Sigmoid colon (tissue), 7 donors: ENCODE data around the gene SALL2. TPM values are rescaled to one million over a fixed set of nuclear protein-coding genes. Genes with fewer than 3 reads are reported as not detected.

Experiments used
- DNase-seq: peaks from one replicate; pipeline ENCODE4 v3.0.0-alpha.2; 2019
- H3K27ac ChIP-seq, 4 donors: fragments of 200-600 bp; sonication (generic); one replicate each; pipeline ENCODE4 v1.5.1; 2016 to 2019; ENCODE audit warnings: mild to moderate bottlenecking in 1 of 4
- H3K27me3 ChIP-seq, 3 donors: fragments of 200-600 bp; sonication (generic); one replicate each; pipeline ENCODE4 v1.5.1; 2019; ENCODE audit warnings: mild to moderate bottlenecking in 1 of 3
- H3K36me3 ChIP-seq, 4 donors: fragments of 200-600 bp; sonication (generic); one replicate each; pipeline ENCODE4 v1.5.1; 2016 to 2019
- H3K4me1 ChIP-seq, 4 donors: fragments of 200-600 bp; sonication (generic); one replicate each; pipeline ENCODE4 v1.5.1; 2017 to 2019
- H3K4me3 ChIP-seq, 4 donors: fragments of 200-600 bp; sonication (generic); one replicate each; pipeline ENCODE4 v1.5.1; 2017 to 2019; ENCODE audit warnings: mild to moderate bottlenecking in 2 of 4, moderate library complexity in 1 of 4
- H3K9me3 ChIP-seq, 4 donors: fragments of 200-600 bp in 3 of 4; sonication (generic) in 3 of 4; one replicate each; pipeline versions ENCODE4 v1.5.1 to v1.6.1; 2013 to 2019
- EP300 ChIP-seq, 4 donors: sonication (generic); formaldehyde crosslinking; IDR thresholded peaks; one replicate each; pipeline ENCODE4 v1.6.1; 2017; ENCODE audit warnings: antibody characterized with exemption in 4 of 4
- POLR2A ChIP-seq, 2 donors: fragments of 450-650 bp; IDR thresholded peaks; one replicate each; pipeline ENCODE4 v1.6.1; 2016; ENCODE audit warnings: antibody characterized with exemption in 2 of 2, mild to moderate bottlenecking in 2 of 2, moderate library complexity in 2 of 2
- POLR2AphosphoS5 ChIP-seq, 4 donors: sonication (generic); formaldehyde crosslinking; IDR thresholded peaks; one replicate each; pipeline ENCODE4 v1.6.1; 2017; ENCODE audit warnings: antibody characterized with exemption in 4 of 4
- WGBS, 2 donors: extraction: QIAGEN DNeasy Blood & Tissue Kit; methylation state at CpG; one replicate each; pipeline ENCODE4 v1.1.7; 2013; 5-methylcytosine and 5-hydroxymethylcytosine counted together
- intact Hi-C: fragments of 100-400 bp; cut with DNase I; formaldehyde crosslinking; loops from one replicate; pipeline ENCODE4 v1.15.1; 2023
- polyA plus RNA-seq, 3 donors: library from polyadenylated mRNA; stranded (reverse); fragments of 200-250 nt; gene quantifications; one replicate each; pipeline ENCODE4 v1.2.3, GENCODE V29; 2013
- total RNA-seq, 4 donors: library from RNA; depleted of rRNA; stranded (reverse); fragments of >200 nt; gene quantifications; one replicate each; pipeline ENCODE4 v1.1.0, GENCODE V29; 2016
- TF ChIP-seq, protein P1 (sequence below), 4 experiments: fragments of 450-650 bp in 3 of 4; fragments of 200-600 bp in 1 of 4; IDR thresholded peaks; one replicate each; pipeline ENCODE4 v1.5.1; 2016 to 2019; ENCODE audit warnings: antibody characterized with exemption in 4 of 4, mild to moderate bottlenecking in 3 of 4, moderate library complexity in 2 of 4
- donor health status: healthy with polysubstance abuse.
- donor health status: Bipolar disorder and iron deficiency.
- donor health status: healthy.

Gene SALL2
- total and polyA plus RNA-seq, 7 donors: 0.46 to 15.8 (median 12.8) TPM

DNA sequence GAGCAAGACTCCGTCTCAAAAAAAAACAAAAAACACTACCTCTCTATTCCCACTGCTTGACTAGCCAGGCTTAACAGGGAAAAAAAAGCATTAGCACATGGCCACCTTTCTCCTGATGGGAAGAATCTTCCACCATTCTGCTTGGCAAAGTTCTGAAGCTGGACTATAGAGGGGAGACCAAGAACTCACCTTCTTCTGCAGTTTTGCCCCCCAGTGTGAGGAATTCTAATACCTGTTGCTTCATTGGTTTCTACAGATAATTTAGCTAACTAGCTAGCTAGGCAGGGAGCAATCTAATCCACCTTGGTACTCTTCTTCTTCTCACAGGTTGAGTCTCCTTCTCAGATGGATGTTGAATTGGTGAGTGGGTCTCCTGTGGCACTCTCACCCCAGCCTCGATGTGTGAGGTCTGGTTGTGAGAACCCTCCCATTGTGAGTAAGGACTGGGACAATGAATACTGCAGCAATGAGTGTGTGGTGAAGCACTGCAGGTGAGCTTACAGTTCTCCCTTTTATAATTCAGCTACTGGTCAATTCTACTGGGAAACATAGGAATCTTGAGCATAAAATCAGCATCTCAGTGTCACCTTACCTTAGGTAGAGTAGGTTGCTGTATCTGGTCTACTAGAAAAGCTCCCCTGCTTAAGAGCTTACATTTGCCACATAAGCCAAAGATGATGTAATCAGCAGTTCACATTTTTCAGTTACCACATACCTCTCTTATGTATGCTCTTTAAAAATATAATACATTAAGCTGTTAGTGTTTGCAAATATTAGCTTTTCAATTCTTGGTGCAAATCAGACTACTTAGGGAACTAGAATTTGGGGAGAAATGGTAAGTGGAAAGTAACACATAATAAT, 31.0 kb downstream of the SALL2 start:
- Histone ChIP-seq H3K9me3 (no peaks in the 10 kb centered on the region), H3K27ac (no peak overlapping the region), H3K27me3 (no peaks in the 10 kb centered on the region), H3K4me3 (no peak overlapping the region), H3K36me3 (peaks cover 19 to 100% (median 58%) of the 10 kb centered on the region in 4 donors), H3K4me1 (peaks cover 0 to 7% (median 3%) of the 10 kb centered on the region in 4 donors)
- DNase-seq: no peak
- 94 to 95% methylated on average over 2 of the region's 2 CpGs for whole genome bisulfite sequencing, 2 donors
- TF ChIP-seq, protein P1, sequence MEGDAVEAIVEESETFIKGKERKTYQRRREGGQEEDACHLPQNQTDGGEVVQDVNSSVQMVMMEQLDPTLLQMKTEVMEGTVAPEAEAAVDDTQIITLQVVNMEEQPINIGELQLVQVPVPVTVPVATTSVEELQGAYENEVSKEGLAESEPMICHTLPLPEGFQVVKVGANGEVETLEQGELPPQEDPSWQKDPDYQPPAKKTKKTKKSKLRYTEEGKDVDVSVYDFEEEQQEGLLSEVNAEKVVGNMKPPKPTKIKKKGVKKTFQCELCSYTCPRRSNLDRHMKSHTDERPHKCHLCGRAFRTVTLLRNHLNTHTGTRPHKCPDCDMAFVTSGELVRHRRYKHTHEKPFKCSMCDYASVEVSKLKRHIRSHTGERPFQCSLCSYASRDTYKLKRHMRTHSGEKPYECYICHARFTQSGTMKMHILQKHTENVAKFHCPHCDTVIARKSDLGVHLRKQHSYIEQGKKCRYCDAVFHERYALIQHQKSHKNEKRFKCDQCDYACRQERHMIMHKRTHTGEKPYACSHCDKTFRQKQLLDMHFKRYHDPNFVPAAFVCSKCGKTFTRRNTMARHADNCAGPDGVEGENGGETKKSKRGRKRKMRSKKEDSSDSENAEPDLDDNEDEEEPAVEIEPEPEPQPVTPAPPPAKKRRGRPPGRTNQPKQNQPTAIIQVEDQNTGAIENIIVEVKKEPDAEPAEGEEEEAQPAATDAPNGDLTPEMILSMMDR (IDR thresholded peaks at IDR 0.05): no peak
- TF ChIP-seq EP300 (IDR thresholded peaks at IDR 0.05): no peak
- TF ChIP-seq POLR2AphosphoS5 (IDR thresholded peaks at IDR 0.05): no peak
- no peak for TF ChIP-seq POLR2A (IDR thresholded peaks at IDR 0.05)
- intact Hi-C loops: no loop called here

DNA sequence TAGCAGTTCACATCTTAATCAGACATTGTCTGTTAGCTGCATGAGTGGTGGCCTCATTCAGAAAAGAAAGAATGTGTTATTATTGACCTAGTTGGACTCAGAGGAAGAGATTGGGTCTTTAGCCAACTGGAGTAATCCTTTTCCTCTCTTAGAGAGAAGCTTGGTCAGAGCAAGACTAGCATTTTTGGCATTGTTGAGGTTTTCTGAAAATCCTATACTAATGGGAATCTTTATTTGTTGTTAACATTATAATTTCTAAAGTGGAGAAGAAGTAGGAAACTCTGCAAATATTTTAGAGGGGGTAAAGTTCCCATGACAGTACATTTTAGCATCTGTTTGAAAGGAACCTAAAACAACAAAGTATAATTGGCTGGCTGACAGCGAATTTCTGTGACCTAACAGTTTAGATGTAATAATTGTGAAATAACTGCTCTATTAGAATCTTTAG, 39.5 kb downstream of the SALL2 start:
- WGBS, 2 donors: 81 to 84% methylated on average over 1 of the region's 1 CpG

DNA sequence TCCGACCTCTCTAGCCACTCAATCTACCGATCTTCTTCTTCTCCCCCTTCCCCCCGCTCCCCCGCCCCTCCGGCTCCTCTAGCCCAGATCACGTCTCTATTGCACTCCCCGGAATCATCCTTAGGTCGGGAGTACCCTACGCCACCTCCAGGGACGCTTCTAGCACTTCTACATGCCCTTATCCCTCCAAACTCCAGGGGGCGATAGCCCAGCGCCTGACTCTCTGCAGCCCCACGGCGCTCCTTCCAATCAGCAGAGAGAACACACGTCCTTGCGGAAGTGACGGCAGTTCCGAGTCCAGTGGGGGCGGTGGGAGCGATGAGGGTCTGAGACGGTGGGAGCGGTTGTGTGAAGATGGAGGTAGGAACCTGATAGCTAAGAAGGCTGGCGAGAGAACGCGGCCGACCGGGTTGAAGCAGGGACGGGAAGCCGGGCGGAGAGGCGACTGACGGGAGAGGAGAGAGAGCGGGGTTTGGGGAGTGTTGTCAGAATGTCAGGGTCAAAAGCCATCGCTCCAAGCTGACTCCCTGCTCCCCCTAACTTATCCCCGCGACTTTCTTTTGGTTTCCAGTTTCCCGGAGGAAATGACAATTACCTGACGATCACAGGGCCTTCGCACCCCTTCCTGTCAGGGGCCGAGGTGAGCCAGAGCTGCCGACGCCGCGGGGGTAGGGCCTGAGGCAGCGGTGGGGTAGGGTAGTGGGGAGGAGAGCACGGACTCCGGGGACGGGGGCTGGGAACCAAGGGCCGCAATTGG, 49.0 kb downstream of the SALL2 start, which contains the start of the genes RAB2B and TOX4:
TSS of gene RAB2B (minus strand) at position 35 of the 757 bp plus-strand sequence. CDS start 87 bp downstream, outside the sequence.
TSS of gene TOX4 (plus strand) at position 271 of the 757 bp plus-strand sequence. CDS start at position 355, 84 bp downstream.
- WGBS, 2 donors: 1% methylated on average over 49 of the region's 49 CpGs
- peak; percentile 88 to 97 (median 94) for TF ChIP-seq POLR2AphosphoS5 (IDR thresholded peaks at IDR 0.05)
- no peak for TF ChIP-seq EP300 (IDR thresholded peaks at IDR 0.05)
- TF ChIP-seq, protein P1 (IDR thresholded peaks at IDR 0.05): peak; percentile 96 to 100 (median 100)
- peak; percentile 82 to 85 for TF ChIP-seq POLR2A (IDR thresholded peaks at IDR 0.05)
- Histone ChIP-seq H3K36me3 (peaks cover 3 to 42% (median 9%) of the 10 kb centered on the region in 4 donors), H3K9me3 (no peaks in the 10 kb centered on the region), H3K4me3 (peak within 1 kb of the TSS; percentile 68 to 86 (median 72)), H3K27ac (peak within 1 kb of the TSS; percentile 84 to 90 (median 86)), H3K4me1 (peaks cover 0 to 27% (median 23%) of the 10 kb centered on the region in 4 donors), H3K27me3 (no peaks in the 10 kb centered on the region)
- intact Hi-C loops: loop anchor here (1.0 to 10.0 kb wide), 4 partner anchors 21 to 792 kb away; partner anchors contain the start of genes ANG, CHD8, METTL3 and RNASE4
- peak; percentile 98 for DNase-seq

More for the DNA sequence above, 39.5 kb downstream of the SALL2 start:
- intact Hi-C loops: no loop called here
- Histone ChIP-seq H3K27ac (no peak overlapping the region), H3K4me1 (no peaks in the 10 kb centered on the region), H3K36me3 (peaks cover 5 to 57% (median 40%) of the 10 kb centered on the region in 4 donors), H3K9me3 (no peaks in the 10 kb centered on the region), H3K27me3 (no peaks in the 10 kb centered on the region), H3K4me3 (no peak overlapping the region)
- TF ChIP-seq POLR2A (IDR thresholded peaks at IDR 0.05): no peak
- TF ChIP-seq POLR2AphosphoS5 (IDR thresholded peaks at IDR 0.05): no peak
- no peak for TF ChIP-seq EP300 (IDR thresholded peaks at IDR 0.05)
- TF ChIP-seq, protein P1 (IDR thresholded peaks at IDR 0.05): no peak
- DNase-seq: no peak

DNA sequence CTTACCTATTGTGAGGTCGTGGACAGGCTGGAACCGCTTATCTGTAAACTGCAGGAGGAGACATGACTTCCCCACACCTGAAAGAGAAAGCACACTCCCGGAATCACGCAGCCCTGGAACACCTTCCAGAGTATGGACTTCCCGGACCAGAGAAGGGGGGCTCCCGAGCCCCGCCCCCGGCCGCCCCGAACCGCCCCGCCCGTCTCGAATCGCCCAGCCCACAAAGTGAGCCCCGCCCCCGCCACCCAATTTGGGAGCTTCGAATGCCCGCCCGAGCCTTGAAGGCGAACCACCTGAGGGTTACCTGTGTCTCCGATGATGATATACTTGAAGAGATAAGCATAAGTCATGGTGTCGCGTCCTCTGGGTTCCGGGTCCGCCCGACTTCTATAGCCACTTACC, 49.6 kb downstream of the SALL2 start:
- Histone ChIP-seq H3K27ac (peak overlapping the region; percentile 84 to 90 (median 86)), H3K36me3 (peaks cover 2 to 43% (median 9%) of the 10 kb centered on the region in 4 donors), H3K9me3 (no peaks in the 10 kb centered on the region), H3K4me3 (peak overlapping the region; percentile 68 to 86 (median 72)), H3K4me1 (peaks cover 0 to 27% (median 23%) of the 10 kb centered on the region in 4 donors), H3K27me3 (no peaks in the 10 kb centered on the region)
- peak; percentile 93 for DNase-seq
- TF ChIP-seq, protein P1 (IDR thresholded peaks at IDR 0.05): no peak
- no peak for TF ChIP-seq POLR2A (IDR thresholded peaks at IDR 0.05)
- TF ChIP-seq POLR2AphosphoS5 (IDR thresholded peaks at IDR 0.05): peak in 3 of 4 donors; percentile 14 to 44 (median 37)
- 1 to 2% methylated on average over 27 of the region's 27 CpGs for WGBS, 2 donors
- intact Hi-C loops: loop anchor here (1.0 to 10.0 kb wide), 4 partner anchors 20 to 792 kb away; partner anchors contain the start of genes ANG, CHD8, METTL3 and RNASE4
